GM21737 (cell line): Measurements from ENCODE around the gene IGF1R.

Source experiments
- ATAC-seq: cut with Tn5 transposase; IDR thresholded peaks from one replicate; pipeline ENCODE4 v1.9.1; 2021; ENCODE audit warnings: mild to moderate bottlenecking, moderate library complexity; ENCODE audit not compliant: unreplicated experiment

Gene IGF1R

GRCh38 chr15:98875309-98875708, 227.0 kb downstream of the IGF1R start:
- no peak for ATAC-seq

GRCh38 chr15:98876451-98877369, 228.4 kb downstream of the IGF1R start:
- ATAC-seq = no peak

GRCh38 chr15:98878172-98878571, 229.8 kb downstream of the IGF1R start:
- no peak for ATAC-seq

GRCh38 chr15:98878862-98879261, 230.5 kb downstream of the IGF1R start:
- no peak for ATAC-seq

- ATAC-seq = no peak
Observed at GRCh38 chr15:98881526-98882520, 233.5 kb downstream of the IGF1R start.

GRCh38 chr15:98883478-98883877, 235.1 kb downstream of the IGF1R start:
- ATAC-seq = no peak

- ATAC-seq = no peak
Observed at GRCh38 chr15:98884894-98885293, 236.6 kb downstream of the IGF1R start.

GRCh38 chr15:98887976-98888375, 239.6 kb downstream of the IGF1R start:
- no peak for ATAC-seq

GRCh38 chr15:98888820-98889479, 240.6 kb downstream of the IGF1R start:
- ATAC-seq = no peak

GRCh38 chr15:98889930-98890695, 241.8 kb downstream of the IGF1R start:
- ATAC-seq = no peak

GRCh38 chr15:98891301-98891700, 243.0 kb downstream of the IGF1R start:
- ATAC-seq = no peak

GRCh38 chr15:98893401-98893800, 245.1 kb downstream of the IGF1R start:
- no peak for ATAC-seq

- ATAC-seq = no peak
Observed at GRCh38 chr15:98894312-98894711, 246.0 kb downstream of the IGF1R start.

GRCh38 chr15:98896002-98896721, 247.8 kb downstream of the IGF1R start:
- ATAC-seq = no peak

GRCh38 chr15:98896802-98897732, 248.7 kb downstream of the IGF1R start:
- ATAC-seq = no peak

GRCh38 chr15:98898122-98898521, 249.8 kb downstream of the IGF1R start:
- ATAC-seq = no peak

GRCh38 chr15:98899272-98900021, 251.1 kb downstream of the IGF1R start:
- no peak for ATAC-seq

- no peak for ATAC-seq
Observed at GRCh38 chr15:98900356-98900755, 252.0 kb downstream of the IGF1R start.
